Large intestine (tissue), 3 donors: ENCODE results near the gene BDP1. TPM values are rescaled to one million over a fixed set of nuclear protein-coding genes. Genes with fewer than 3 reads are reported as not detected.

Experiments
- DNase-seq, 2 donors: peaks; one replicate each; pipeline versions ENCODE4 v3.0.0 to v3.0.0-alpha.2; 2013
- H3K27ac ChIP-seq: one replicate; pipeline ENCODE4 v1.5.1; 2013; ENCODE audit warnings: low read length
- H3K27me3 ChIP-seq: 2 replicates; pipeline ENCODE4 v1.6.1; 2013; ENCODE audit warnings: low read length; ENCODE audit not compliant: control insufficient read depth, insufficient read depth
- H3K36me3 ChIP-seq: 2 replicates; pipeline ENCODE4 v1.6.1; 2013; ENCODE audit warnings: low read length; ENCODE audit not compliant: control insufficient read depth, insufficient read depth
- H3K4me1 ChIP-seq: one replicate; pipeline ENCODE4 v1.6.1; 2013; ENCODE audit warnings: low read length; ENCODE audit not compliant: control insufficient read depth, insufficient read depth
- H3K4me3 ChIP-seq: one replicate; pipeline ENCODE4 v1.5.1; 2013; ENCODE audit warnings: low read length
- H3K9me3 ChIP-seq: one replicate; pipeline ENCODE4 v1.6.1; 2013; ENCODE audit warnings: mild to moderate bottlenecking, low read depth, low read length, moderate library complexity; ENCODE audit not compliant: control insufficient read depth
- WGBS: methylation state at CpG from one replicate; pipeline ENCODE4 v1.1.5; 2013; ENCODE audit warnings: low lambda C conversion rate; ENCODE audit not compliant: insufficient coverage; 5-methylcytosine and 5-hydroxymethylcytosine counted together
- polyA plus RNA-seq: library from polyadenylated mRNA; unstranded; fragments of 120-200 nt; gene quantifications from one replicate; pipeline ENCODE4 v1.2.1, GENCODE V29; 2013

BDP1 gene
- polyA plus RNA-seq, 1 donor, result 23.2 TPM

DNA sequence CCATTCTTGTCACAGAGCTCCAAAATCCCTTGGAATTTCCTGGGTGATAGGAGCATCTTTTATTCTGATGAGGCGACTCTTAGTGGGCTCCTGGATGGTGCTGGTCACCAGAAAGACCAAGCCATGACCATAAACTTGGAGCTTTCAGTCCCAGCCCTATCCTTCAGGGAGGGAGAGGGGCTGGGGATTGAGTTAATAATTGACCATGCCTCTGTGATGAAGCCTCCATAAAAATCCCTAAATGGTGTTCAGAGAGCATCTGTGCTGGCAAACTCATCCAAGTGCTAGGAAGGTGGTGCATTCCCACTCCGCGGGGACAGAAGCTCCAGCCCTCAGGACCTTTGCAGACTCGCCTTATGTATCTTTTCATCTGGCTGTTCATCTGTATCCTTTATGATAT lies 160.4 kb downstream of the BDP1 start:
- H3K27ac ChIP-seq, result no peak overlapping the region
- WGBS, result no CpG with 5 or more reads among the region's 4 CpGs
- no peak overlapping the region for H3K4me3 ChIP-seq
- H3K36me3 ChIP-seq, result peaks cover 38% of the 10 kb centered on the region
- H3K9me3 ChIP-seq, result no peaks in the 10 kb centered on the region
- DNase-seq, result no peak
- no peaks in the 10 kb centered on the region for H3K4me1 ChIP-seq
- H3K27me3 ChIP-seq, result no peaks in the 10 kb centered on the region

Other genes with a start within 250 kb of the BDP1 start
- gene MCCC2, start 131.7 kb downstream of the BDP1 start, polyA plus RNA-seq, result 43.0 TPM